ENCODE results near the gene LRP4. TPM values are rescaled to one million over a fixed set of nuclear protein-coding genes. Genes with fewer than 3 reads are reported as not detected.

The LRP4 gene
- total RNA-seq, 1 experiment from 2014 or later = 11.6 TPM

- Histone ChIP-seq H2BK15ac (ENCODE audit: low read depth, low read length) (no peak overlapping the region), H3K79me1 (ENCODE audit: insufficient read depth, low read depth, low read length, poor library complexity, severe bottlenecking) (no peaks in the 10 kb centered on the region), H2BK5ac (ENCODE audit: insufficient read length, low read length) (no peak overlapping the region), H2AFZ (ENCODE audit: low read length) (no peak overlapping the region), H3T11ph (ENCODE audit: low read length) (no peak overlapping the region), H2BK20ac (ENCODE audit: low read depth, low read length, poor library complexity, severe bottlenecking) (no peak overlapping the region), H3K18ac (ENCODE audit: insufficient read length, low read depth, low read length) (no peak overlapping the region), H3K56ac (ENCODE audit: insufficient read length, low read depth, low read length) (no peak overlapping the region), H4K20me1 (ENCODE audit: control insufficient read depth, insufficient read depth, insufficient read length) (no peaks in the 10 kb centered on the region), H3K9ac (ENCODE audit: extremely low read depth, insufficient read length, low read length) (no peak overlapping the region), H3K4me2 (ENCODE audit: insufficient read depth, insufficient read length, low read length) (no peak overlapping the region), H3K4ac (ENCODE audit: low read depth, low read length) (no peak overlapping the region), H3K23me2 (ENCODE audit: insufficient read length, low read depth, low read length, poor library complexity, severe bottlenecking) (no peaks in the 10 kb centered on the region), H4K8ac (replicated peaks; ENCODE audit: insufficient read length, low read depth, low read length) (no peak overlapping the region), H3K14ac (ENCODE audit: insufficient read depth, low read length) (no peak overlapping the region), H3K27me3 (ENCODE audit: insufficient read depth, low read length) (no peaks in the 10 kb centered on the region), H3K79me2 (ENCODE audit: insufficient read depth, low read length) (no peaks in the 10 kb centered on the region; the same call in 1 of the 2 replicates), H2BK12ac (ENCODE audit: insufficient read length, low read depth, low read length) (no peak overlapping the region), H3K4me1 (ENCODE audit: insufficient read depth, low read length) (peaks cover 3% of the 10 kb centered on the region; the same call in 1 of the 2 replicates), H4K91ac (ENCODE audit: insufficient read length, low read depth, low read length) (no peak overlapping the region), H3K9me3 (ENCODE audit: control insufficient read depth, low read depth, low read length) (no peaks in the 10 kb centered on the region), H4K5ac (ENCODE audit: insufficient read length, low read depth, low read length) (no peak overlapping the region), H2BK120ac (ENCODE audit: low read depth, low read length, poor library complexity, severe bottlenecking) (no peak overlapping the region), H3K23ac (ENCODE audit: insufficient read length, low read depth, low read length) (no peak overlapping the region), H2AK5ac (ENCODE audit: insufficient read length, low read length) (no peak overlapping the region), H3K27ac (ENCODE audit: insufficient read length, low read depth, low read length) (peak overlapping the region; percentile 6)
- WGBS (ENCODE audit: extremely low coverage, insufficient read length, low lambda C conversion rate) = no CpG with 5 or more reads among the region's 13 CpGs
- peak; percentile 71 for DNase-seq
- TF ChIP-seq CTCF (conservative IDR thresholded peaks at IDR 0.05) = no peak
- Mint-ChIP-seq H3K9me3 (no peaks in the 10 kb centered on the region), H3K36me3 (ENCODE audit: insufficient read depth in 1 of 3, low read depth in 3 of 3) (peaks cover 0 to 1% (median 0%) of the 10 kb centered on the region in 3 experiments; a peak in 2 of 7 replicates), H3K4me1 (peaks cover 57 to 59% of the 10 kb centered on the region in 2 experiments), H3K27me3 (ENCODE audit: low read depth) (no peaks in the 10 kb centered on the region), H3K27ac (peak overlapping the region; percentile 74 to 89 (median 82)), H3K4me3 (peak overlapping the region in 1 of 2 experiments; percentile 50; a peak in 2 of 5 replicates)
Measured at GRCh38 chr11:46906609-46907041, 11.7 kb downstream of the LRP4 start.
